Endothelial cell (in vitro differentiated cells): ENCODE measurements around the gene ISG20. TPM values are rescaled to one million over a fixed set of nuclear protein-coding genes. Genes with fewer than 3 reads are reported as not detected.

Experiments used
- DNase-seq: peaks from one replicate; pipeline ENCODE4 v3.0.0; 2021; ENCODE audit warnings: low spot score
- H3K27ac Mint-ChIP-seq: one replicate; pipeline ENCODE4 v1.8.0; 2021; ENCODE audit warnings: mixed read lengths, inconsistent platforms; ENCODE audit not compliant: unreplicated experiment
- H3K27me3 Mint-ChIP-seq: one replicate; pipeline ENCODE4 v1.8.0; 2021; ENCODE audit warnings: mild to moderate bottlenecking, moderate library complexity, mixed read lengths, inconsistent platforms; ENCODE audit not compliant: unreplicated experiment
- H3K36me3 Mint-ChIP-seq: one replicate; pipeline ENCODE4 v1.8.0; 2021; ENCODE audit warnings: mild to moderate bottlenecking, low read depth, mixed read lengths, inconsistent platforms; ENCODE audit not compliant: unreplicated experiment
- H3K4me1 Mint-ChIP-seq: one replicate; pipeline ENCODE4 v1.8.0; 2021; ENCODE audit warnings: mild to moderate bottlenecking, mixed read lengths, inconsistent platforms; ENCODE audit not compliant: unreplicated experiment
- H3K4me3 Mint-ChIP-seq: one replicate; pipeline ENCODE4 v1.8.0; 2021; ENCODE audit warnings: mild to moderate bottlenecking, mixed read lengths, inconsistent platforms; ENCODE audit not compliant: unreplicated experiment
- H3K9me3 Mint-ChIP-seq: one replicate; pipeline ENCODE4 v1.8.0; 2021; ENCODE audit warnings: mixed read lengths, inconsistent platforms; ENCODE audit not compliant: unreplicated experiment
- CTCF ChIP-seq: fragments of 200-600 bp; sonication (generic); IDR thresholded peaks from one replicate; pipeline ENCODE4 v1.5.0; 2021; ENCODE audit warnings: antibody characterized with exemption; ENCODE audit not compliant: unreplicated experiment
- total RNA-seq: library from RNA; stranded (reverse); fragmentation: NEBNext Ultra II Directional; extraction: Animal tissue kit (Norgen Biotek cat#: 25700); gene quantifications from one replicate; pipeline ENCODE4 v1.2.1, GENCODE V29; 2021; ENCODE audit not compliant: unreplicated experiment

The ISG20 gene
- total RNA-seq, 1 donor from 2014 or later: 6.6 TPM

- H3K36me3 Mint-ChIP-seq: peaks cover 20% of the 10 kb centered on the region
- H3K27ac Mint-ChIP-seq: no peak overlapping the region
- no peak for DNase-seq
- no peaks in the 10 kb centered on the region for H3K9me3 Mint-ChIP-seq
- peaks cover 5% of the 10 kb centered on the region for H3K27me3 Mint-ChIP-seq
- H3K4me3 Mint-ChIP-seq: no peak overlapping the region
- TF ChIP-seq CTCF: no peak
- peaks cover 24% of the 10 kb centered on the region for H3K4me1 Mint-ChIP-seq
Measured at GRCh38 chr15:88628018-88628654, 10.7 kb upstream of the ISG20 start.

GRCh38 chr15:88629071-88629470 is 9.7 kb upstream of the ISG20 start:
- H3K27me3 Mint-ChIP-seq: peaks cover 5% of the 10 kb centered on the region
- TF ChIP-seq CTCF: no peak
- H3K36me3 Mint-ChIP-seq: peaks cover 20% of the 10 kb centered on the region
- peaks cover 16% of the 10 kb centered on the region for H3K4me1 Mint-ChIP-seq
- H3K27ac Mint-ChIP-seq: no peak overlapping the region
- DNase-seq: no peak
- no peaks in the 10 kb centered on the region for H3K9me3 Mint-ChIP-seq
- H3K4me3 Mint-ChIP-seq: no peak overlapping the region

GRCh38 chr15:88630141-88630721 is 8.6 kb upstream of the ISG20 start:
- no peak for DNase-seq
- Mint-ChIP-seq H3K27me3 (peaks cover 5% of the 10 kb centered on the region), H3K27ac (no peak overlapping the region), H3K36me3 (peaks cover 20% of the 10 kb centered on the region), H3K4me1 (peaks cover 11% of the 10 kb centered on the region), H3K9me3 (no peaks in the 10 kb centered on the region), H3K4me3 (peak overlapping the region; percentile 31)
- TF ChIP-seq CTCF: no peak

GRCh38 chr15:88630798-88631463 is 7.9 kb upstream of the ISG20 start:
- H3K27ac Mint-ChIP-seq: no peak overlapping the region
- TF ChIP-seq CTCF: no peak
- DNase-seq: no peak
- no peaks in the 10 kb centered on the region for H3K9me3 Mint-ChIP-seq
- H3K4me1 Mint-ChIP-seq: peaks cover 11% of the 10 kb centered on the region
- peaks cover 5% of the 10 kb centered on the region for H3K27me3 Mint-ChIP-seq
- no peak overlapping the region for H3K4me3 Mint-ChIP-seq
- peaks cover 20% of the 10 kb centered on the region for H3K36me3 Mint-ChIP-seq
